A673 (cell line): Measurements from ENCODE around the gene CTNNA2. TPM values are rescaled to one million over a fixed set of nuclear protein-coding genes. Genes with fewer than 3 reads are reported as not detected.

Source experiments
- BruUV-seq: library from RNA; stranded (reverse); fragments of 400-500 nt; replicated peaks from 2 replicates; lab custom pipeline; 2021; lab: Mats Ljungman, UMichigan
- CTCF ChIA-PET: fragments of 300-600 bp; sonication (Branson Sonifier 250); formaldehyde crosslinking; loops from one replicate; lab custom pipeline; 2022; ENCODE audit warnings: antibody characterized with exemption; lab: Charles Lee
- POLR2A ChIA-PET: fragments of 300-600 bp; sonication (Branson Sonifier 250); formaldehyde crosslinking; loops from one replicate; lab custom pipeline; 2022; ENCODE audit warnings: antibody characterized with exemption; ENCODE audit not compliant: low non-redundant PET; lab: Charles Lee
- DNase-seq: peaks from one replicate; pipeline ENCODE4 v3.0.0-alpha.2; 2015; ENCODE audit warnings: low spot score
- H3K27ac ChIP-seq: fragments of 200-600 bp; sonication (generic); 2 replicates; pipeline ENCODE4 v1.5.1; 2016; ENCODE audit warnings: mixed run types, low read depth, mild to moderate bottlenecking, mixed read lengths, antibody characterized with exemption, low read length; ENCODE audit not compliant: poor library complexity, severe bottlenecking
- H3K27me3 ChIP-seq: fragments of 200-600 bp; sonication (generic); replicated peaks from 2 replicates; pipeline ENCODE4 v1.6.1; 2017; ENCODE audit warnings: mixed run types, low read depth, mild to moderate bottlenecking, mixed read lengths, antibody characterized with exemption, low read length; ENCODE audit not compliant: insufficient read depth, poor library complexity
- H3K36me3 ChIP-seq: fragments of 200-600 bp; sonication (generic); 2 replicates; pipeline ENCODE4 v1.6.1; 2016; ENCODE audit warnings: mixed run types, mild to moderate bottlenecking, mixed read lengths, antibody characterized with exemption, low read length; ENCODE audit not compliant: insufficient read depth, poor library complexity, severe bottlenecking
- H3K4me1 ChIP-seq: fragments of 200-600 bp; sonication (generic); 2 replicates; pipeline ENCODE4 v1.6.1; 2017; ENCODE audit warnings: mixed run types, mild to moderate bottlenecking, mixed read lengths, antibody characterized with exemption, low read length; ENCODE audit not compliant: insufficient read depth, poor library complexity, severe bottlenecking
- H3K4me3 ChIP-seq: fragments of 200-600 bp; sonication (generic); 2 replicates; pipeline ENCODE4 v1.5.1; 2016; ENCODE audit warnings: low read depth, mixed run types, mild to moderate bottlenecking, mixed read lengths, low read length; ENCODE audit not compliant: poor library complexity, severe bottlenecking
- H3K9me3 ChIP-seq: fragments of 200-600 bp; sonication (generic); 2 replicates; pipeline ENCODE4 v1.6.1; 2016; ENCODE audit warnings: mixed run types, low read depth, mild to moderate bottlenecking, mixed read lengths, antibody characterized with exemption, low read length; ENCODE audit not compliant: poor library complexity, severe bottlenecking
- CTCF ChIP-seq: fragments of 300-800, 200-600 bp; sonication (generic); conservative IDR thresholded peaks from 2 replicates; pipeline ENCODE4 v1.5.1; 2017; ENCODE audit warnings: low read depth, mild to moderate bottlenecking, antibody characterized with exemption, low read length, moderate library complexity, mixed read lengths
- EZH2 ChIP-seq: fragments of 200-600 bp; sonication (generic); IDR thresholded peaks from 2 replicates; pipeline ENCODE4 v1.6.1; 2017; ENCODE audit warnings: borderline replicate concordance, low read depth, mild to moderate bottlenecking, mixed read lengths, antibody characterized with exemption, low read length; ENCODE audit not compliant: poor library complexity, severe bottlenecking
- intact Hi-C: fragments of 100-400 bp; cut with micrococcal nuclease; formaldehyde crosslinking; loops from one replicate; pipeline ENCODE4 v1.10.0; 2022; ENCODE audit not compliant: unreplicated experiment
- total RNA-seq: library from RNA; stranded (reverse); gene quantifications from 2 replicates; pipeline ENCODE4 v1.2.3, GENCODE V29; 2021

The CTNNA2 gene
- total RNA-seq, 1 experiment from 2014 or later: not detected

GRCh38 chr2:80530442-80531064 lies 1017.7 kb downstream of the CTNNA2 start:
- CTCF ChIA-PET: no interaction called here
- Histone ChIP-seq H3K4me3 (no peak overlapping the region), H3K27me3 (no peaks in the 10 kb centered on the region), H3K9me3 (no peaks in the 10 kb centered on the region), H3K36me3 (no peaks in the 10 kb centered on the region), H3K27ac (no peak overlapping the region), H3K4me1 (no peaks in the 10 kb centered on the region)
- no peak for TF ChIP-seq CTCF
- no peak for TF ChIP-seq EZH2
- POLR2A ChIA-PET: no interaction called here
- no TSS peak for BruUV-seq
- DNase-seq: no peak
- intact Hi-C loops: no loop called here

GRCh38 chr2:80531319-80531718 lies 1018.5 kb downstream of the CTNNA2 start:
- Histone ChIP-seq H3K9me3 (no peaks in the 10 kb centered on the region), H3K36me3 (no peaks in the 10 kb centered on the region), H3K4me1 (no peaks in the 10 kb centered on the region), H3K27me3 (no peaks in the 10 kb centered on the region), H3K27ac (no peak overlapping the region), H3K4me3 (no peak overlapping the region)
- CTCF ChIA-PET: no interaction called here
- POLR2A ChIA-PET: no interaction called here
- DNase-seq: no peak
- intact Hi-C loops: no loop called here
- no peak for TF ChIP-seq EZH2
- TF ChIP-seq CTCF: no peak
- BruUV-seq: no TSS peak

- no peaks in the 10 kb centered on the region for H3K9me3 ChIP-seq
- H3K27me3 ChIP-seq: no peaks in the 10 kb centered on the region
- no peak overlapping the region for H3K4me3 ChIP-seq
- no TSS peak for BruUV-seq
- TF ChIP-seq EZH2 (no peak), CTCF (no peak)
- ChIA-PET POLR2A (no interaction called here), CTCF (no interaction called here)
- H3K27ac ChIP-seq: no peak overlapping the region
- no peaks in the 10 kb centered on the region for H3K36me3 ChIP-seq
- intact Hi-C loops: no loop called here
- H3K4me1 ChIP-seq: no peaks in the 10 kb centered on the region
- DNase-seq: no peak
Measured at GRCh38 chr2:80545420-80546210, 1032.8 kb downstream of the CTNNA2 start.
